ENCODE data around the gene PLCH1.
A peak's percentile ranks its signal among the peaks of the same experiment; 100 is the strongest.
"Not testable (repeated sequence)": the region's sequence is repeated elsewhere in the genome, so short reads cannot be mapped to it uniquely, and the experiment has no call there.

The PLCH1 gene

GRCh38 chr3:155409336-155409735 lies 335.5 kb downstream of the PLCH1 start:
- DNase-seq: no peak

- peak; percentile 39 for DNase-seq
These were observed 336.9 kb downstream of the PLCH1 start for GRCh38 chr3:155407971-155408370.

DNA sequence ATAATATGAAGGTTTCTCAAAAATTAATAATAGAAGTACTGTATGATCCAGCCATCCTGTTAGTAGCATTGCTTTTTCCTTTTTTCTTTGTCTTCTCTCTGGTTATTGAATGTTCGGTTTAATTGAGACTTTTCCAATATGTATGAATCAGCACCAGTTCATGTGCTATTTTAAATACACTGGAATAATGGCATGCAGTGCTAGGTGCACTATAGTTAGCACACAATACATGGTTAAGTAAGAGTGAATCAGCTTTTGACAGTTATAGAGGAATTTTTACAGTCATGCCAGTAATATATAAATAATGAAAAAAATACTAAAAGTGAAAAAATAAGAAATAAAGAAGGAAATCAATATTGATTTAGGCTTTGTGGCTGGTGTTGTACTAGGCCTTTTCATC lies 337.5 kb downstream of the PLCH1 start:
- DNase-seq: peak; percentile 56

DNA sequence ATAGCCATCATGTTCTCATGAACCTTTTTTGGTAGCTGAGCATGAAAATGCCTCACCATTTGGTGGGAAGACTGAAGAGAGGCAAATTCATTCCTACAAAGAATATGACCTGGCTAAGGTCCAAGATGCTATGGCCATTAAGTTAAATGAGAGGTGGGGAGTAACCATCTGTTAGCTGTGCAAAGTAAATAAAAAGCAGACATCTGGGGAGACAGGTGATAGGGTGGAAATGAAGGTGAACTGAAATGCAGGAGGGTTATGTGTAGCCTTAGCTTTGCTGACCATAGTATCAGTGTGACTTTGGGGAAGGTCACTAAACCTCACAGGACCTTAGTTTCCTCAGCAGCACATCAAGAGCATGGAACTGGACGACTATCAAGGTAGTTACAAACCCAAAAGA lies 340.4 kb downstream of the PLCH1 start:
- DNase-seq: no peak

- DNase-seq: no peak
These were observed 342.2 kb downstream of the PLCH1 start for GRCh38 chr3:155402656-155403055.

GRCh38 chr3:155398046-155398445 lies 346.8 kb downstream of the PLCH1 start:
- peak; percentile 46 for DNase-seq

DNA sequence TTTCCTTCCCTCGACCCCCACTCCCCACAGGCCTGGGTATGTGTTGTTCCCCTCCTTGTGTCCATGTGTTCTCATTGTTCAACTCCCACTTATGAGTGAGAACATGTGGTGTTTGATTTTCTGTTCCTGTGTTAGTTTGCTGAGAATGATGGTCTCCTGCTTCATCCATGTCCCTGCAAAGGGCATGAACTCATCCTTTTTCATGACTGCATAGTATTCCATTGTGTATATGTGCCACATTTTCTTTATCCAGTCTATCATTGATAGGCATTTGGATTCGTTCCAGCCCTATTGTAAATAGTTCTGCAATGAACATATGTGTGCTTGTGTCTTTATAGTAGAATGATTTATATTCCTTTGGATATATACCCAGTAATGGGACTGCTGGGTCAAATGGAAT lies 350.0 kb downstream of the PLCH1 start:
- not testable (repeated sequence) for DNase-seq

DNA sequence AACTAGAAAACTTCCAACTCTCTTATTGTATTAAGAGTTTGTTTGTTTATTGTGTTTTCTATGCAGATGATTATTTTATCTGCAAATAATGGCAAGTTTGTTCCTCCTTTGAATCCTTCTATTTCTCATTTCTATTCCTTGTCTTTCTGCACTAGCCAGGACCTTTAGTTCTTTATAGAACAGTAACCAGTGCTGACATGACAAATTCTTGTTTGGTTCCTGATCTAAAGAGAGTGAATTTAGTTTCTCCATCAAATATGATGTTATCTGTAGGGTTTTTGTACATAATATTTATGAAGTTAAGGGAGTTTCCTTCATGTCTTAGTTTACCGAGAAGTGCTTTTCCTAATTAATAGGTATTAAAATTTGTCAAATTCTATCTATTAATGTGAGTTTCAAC lies 350.6 kb downstream of the PLCH1 start:
- DNase-seq: no peak

GRCh38 chr3:155393316-155393715 lies 351.6 kb downstream of the PLCH1 start:
- no peak for DNase-seq

DNA sequence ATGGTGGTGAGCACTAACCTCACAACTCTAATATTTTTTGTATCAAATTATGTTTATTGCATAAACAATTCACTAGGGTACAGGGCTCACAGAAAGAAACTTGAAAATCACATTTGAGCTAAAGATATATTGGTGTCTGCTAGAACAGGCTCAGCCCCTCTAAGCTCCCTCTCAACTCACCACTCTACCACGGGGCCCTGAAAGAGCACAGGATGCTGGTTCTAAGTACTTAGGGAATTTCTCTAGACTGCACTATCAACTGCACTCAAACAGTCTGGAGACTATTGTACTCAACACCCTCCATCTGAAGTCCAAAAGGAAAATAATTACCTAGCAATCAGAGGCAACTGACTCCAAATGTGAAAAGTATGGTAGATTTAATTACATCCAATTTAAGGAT lies 352.7 kb downstream of the PLCH1 start:
- no peak for DNase-seq

DNA sequence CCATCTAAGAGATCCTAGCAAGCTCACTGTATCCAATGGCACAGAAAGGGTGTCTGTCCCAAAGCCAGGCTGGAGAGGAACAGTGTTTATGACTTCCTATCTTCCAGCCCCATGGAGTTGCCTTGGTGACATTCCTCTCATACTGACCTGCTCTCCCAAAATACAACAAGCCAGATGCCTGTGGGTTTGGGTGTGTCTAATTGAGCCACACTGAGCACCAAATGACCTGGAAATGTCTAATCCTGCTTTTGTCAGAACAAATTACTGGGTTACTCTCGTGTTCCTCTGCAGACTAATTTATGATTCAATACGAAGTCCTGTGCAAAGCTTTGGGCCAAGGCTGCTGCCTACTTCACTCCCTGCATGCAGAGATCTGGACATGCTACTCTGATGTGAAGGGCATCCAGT lies 353.3 kb downstream of the PLCH1 start:
- peak; percentile 94 for DNase-seq

DNA sequence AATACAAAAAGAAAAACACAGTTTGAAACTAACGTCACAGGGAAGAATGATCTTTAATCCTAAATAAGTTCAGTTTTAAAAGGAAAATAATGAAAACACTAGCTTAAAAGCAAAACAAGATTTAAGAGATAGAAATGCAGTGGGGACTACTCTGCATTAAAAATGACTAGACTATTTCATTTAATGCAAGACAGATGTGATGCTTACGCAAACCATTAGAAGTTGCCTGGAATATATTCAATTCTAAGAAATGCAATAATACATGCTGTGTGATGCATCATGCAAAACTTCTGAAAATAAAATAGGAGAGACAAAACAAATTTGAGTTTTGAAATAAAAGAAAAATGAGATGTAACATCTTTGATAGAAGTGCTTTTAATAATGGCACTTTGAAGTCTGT lies 353.8 kb downstream of the PLCH1 start:
- DNase-seq: peak; percentile 91

- no peak for DNase-seq
These were observed 354.5 kb downstream of the PLCH1 start for GRCh38 chr3:155390351-155390750.

DNA sequence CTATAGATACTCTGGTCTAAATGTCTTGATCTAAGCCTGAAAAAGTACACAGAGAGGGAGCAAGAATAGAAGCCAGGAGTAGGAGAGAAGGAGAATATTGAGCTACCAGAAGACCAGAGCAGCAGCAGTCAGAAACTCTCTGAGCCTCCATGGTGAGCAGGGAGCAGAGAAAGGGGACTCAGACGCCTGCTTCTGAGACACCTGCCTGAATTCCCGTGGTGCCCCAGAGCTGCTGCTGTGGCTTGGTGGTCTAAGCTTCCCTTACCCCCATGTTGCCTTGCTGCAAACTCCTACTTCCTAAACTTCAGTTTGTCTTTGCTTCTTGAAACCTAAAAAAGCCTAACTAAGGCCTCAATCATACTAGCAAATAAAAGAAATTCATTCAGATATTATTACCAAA lies 356.5 kb downstream of the PLCH1 start:
- no peak for DNase-seq

DNA sequence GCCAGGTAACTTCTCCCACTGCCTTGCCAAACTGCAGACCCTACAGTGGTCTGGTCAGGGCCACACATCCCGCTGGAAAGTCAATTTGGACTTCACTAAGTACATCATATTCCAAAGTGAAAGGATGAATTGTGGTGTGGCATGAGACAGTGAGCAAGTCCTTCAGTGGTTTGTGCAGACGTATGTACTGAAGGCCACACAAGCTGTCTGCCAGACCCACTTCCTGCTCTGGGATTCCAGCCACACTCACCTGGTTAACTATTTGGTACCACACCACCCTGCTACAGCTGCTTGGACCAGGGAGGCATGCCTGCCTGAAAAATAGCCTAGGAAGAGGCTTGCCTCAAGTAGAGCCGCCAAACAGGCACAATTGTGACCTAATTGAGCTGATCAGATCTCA lies 357.3 kb downstream of the PLCH1 start:
- DNase-seq: peak; percentile 62

DNA sequence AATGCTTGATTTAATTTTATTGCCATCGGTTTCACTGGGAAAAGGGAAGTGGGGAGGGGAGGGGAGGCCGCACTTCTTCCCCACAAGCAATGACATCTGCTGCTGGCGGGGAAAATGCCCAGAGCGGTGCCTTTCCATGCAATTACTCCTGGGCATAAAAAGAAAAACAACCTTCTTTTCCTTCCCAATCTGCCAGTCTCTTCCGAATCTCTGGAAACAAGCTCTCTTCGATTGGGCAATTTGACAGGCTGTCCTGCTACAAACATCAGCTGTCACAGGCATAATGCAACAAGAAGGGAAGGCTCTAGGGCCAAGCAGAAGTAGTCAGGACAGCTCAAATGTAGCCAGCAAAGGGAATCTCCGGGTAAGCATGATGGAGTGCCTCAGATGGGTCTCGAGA lies 358.0 kb downstream of the PLCH1 start:
- DNase-seq: no peak

DNA sequence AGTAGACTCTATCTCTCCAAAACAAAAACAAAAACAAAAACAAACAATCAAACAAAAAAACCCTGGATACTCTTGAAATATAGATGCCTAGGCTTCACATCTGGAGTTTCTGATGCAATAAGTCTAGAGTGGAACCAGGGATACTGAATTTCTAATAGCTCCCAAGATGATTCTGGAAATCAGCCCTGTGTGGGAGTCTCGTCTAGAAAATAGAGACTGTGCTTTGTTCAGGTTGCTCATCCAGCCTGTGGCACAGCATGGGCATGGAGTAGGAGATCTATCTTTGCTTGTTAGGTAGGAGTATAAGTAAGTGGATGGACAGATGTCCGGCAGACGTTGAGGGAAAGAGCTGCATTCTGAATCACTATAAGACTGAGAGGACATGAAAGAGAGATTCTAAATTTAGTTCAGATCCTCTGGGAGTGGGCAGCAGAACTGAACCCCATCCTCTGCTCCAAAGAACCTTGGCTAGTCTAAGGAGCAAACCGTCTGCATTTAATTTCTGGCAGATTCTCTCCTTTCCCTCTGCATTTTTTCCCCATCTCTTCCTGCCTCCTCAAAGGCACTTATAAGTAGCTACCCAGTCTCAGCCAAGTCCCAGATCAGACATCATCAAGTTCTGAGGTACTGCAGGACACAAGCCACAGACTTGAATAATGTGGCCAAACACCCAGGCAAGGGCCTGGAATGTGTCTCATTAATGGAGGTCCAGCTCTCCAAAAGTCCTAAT lies 358.8 kb downstream of the PLCH1 start:
- peak; percentile 33 for DNase-seq

DNA sequence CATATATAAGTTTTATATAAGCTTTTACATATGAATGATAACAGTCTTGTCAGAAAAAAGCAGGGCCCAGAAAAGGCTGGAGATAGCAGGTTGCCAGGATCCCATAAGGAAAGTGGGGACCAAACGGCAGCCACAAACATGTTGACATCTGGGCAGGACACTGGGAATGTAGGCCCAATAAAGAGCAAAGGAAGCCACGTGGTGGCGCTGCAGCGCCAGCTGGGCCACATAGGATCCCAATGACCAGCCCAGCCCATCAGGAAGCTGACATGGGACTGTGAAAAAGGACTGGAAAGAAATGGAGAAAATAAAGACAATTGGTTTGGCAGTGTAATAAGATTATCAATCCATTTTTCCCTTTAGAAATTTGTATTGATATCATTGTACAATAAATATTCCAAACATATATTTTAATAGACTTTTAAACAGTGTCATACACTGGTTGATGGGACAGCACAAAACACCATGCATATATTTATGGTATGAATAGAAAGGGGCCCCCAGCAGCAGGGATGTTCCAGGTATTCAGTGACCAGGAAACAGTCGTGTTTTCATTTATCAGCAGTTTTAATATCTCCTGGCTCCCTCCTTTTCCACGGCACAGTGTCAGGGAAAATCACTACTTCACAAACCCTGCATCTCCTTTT lies 362.4 kb downstream of the PLCH1 start:
- DNase-seq: peak; percentile 70

DNA sequence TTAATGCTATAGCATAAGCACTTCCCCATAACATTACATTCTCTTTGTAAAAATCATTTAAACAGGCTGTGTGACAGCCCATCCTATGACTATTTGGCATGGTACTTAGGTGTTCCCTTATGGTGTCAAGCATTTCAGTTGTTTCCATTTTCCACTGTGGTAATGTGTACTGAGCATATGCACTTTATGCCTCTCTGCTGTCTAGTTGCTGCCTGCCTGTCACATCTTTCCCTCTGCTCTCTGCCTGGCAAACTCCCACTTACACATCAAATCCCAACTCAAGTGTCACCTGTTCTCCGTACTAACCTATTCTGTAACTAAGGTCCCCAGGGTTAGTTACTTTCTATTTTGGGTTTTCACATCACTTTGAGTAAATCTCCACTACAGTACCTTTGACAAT lies 367.0 kb downstream of the PLCH1 start:
- DNase-seq: no peak

DNA sequence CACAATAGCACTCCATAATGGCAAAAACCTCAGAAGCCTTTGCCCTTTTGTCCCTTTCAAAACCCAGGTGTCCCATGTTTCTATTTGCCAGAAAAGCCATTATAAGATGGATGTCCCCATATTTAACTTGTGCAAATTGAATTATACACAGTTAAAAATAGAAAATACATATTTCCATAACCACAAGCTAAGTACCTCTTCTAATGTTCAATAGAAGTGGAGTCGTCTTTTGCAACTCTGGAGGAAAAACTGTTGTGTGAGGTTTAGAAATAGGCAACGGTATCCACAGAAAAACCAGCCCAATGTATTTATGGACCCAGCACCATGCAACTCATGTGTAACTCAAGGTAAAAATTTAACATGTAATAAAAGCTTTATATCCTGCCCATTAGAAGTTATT lies 367.8 kb downstream of the PLCH1 start:
- DNase-seq: no peak

- no peak for DNase-seq
These were observed 372.6 kb downstream of the PLCH1 start for GRCh38 chr3:155372281-155372680.

DNA sequence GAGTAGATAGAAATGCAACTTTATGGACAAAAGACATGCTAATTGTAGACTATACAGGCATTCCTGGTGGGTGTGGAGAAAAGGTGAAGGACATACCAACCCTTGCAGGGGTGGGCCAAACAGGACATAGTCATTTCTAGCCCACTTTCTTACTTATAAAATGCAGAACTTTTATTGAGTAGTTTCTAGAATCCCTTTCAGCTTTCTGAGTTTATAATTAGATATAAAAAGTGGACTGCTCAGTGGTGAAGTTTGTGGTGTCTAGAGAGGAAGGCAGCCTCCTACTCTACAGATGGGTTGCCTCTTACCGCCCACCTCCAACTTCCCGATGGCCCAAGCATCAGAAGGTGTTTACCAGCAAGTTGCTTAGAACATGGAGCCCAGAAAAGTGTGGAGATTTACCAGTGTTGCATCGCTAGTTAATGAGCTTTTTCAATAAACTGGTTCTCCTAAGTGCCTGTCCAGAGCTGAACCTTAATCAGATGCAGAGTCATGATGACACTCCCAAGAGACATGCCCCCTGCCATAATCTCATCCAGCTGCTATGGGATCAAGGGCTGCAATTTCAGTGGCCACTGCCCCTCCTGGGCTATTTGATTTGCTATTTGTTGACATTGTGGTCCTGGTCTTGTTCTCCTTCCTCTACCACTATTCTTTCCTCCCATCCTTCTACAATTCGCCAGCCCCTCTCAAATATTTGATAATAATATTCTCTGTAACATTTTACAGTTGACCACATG lies 373.9 kb downstream of the PLCH1 start:
- DNase-seq: no peak

GRCh38 chr3:155370198-155370597 lies 374.7 kb downstream of the PLCH1 start:
- DNase-seq: no peak

- no peak for DNase-seq
These were observed 375.1 kb downstream of the PLCH1 start for GRCh38 chr3:155369735-155370134.

Measured in fibroblast of upper back skin (primary cell).